Mesendoderm (in vitro differentiated cells): ENCODE measurements around the gene UBE2H. TPM values are rescaled to one million over a fixed set of nuclear protein-coding genes. Genes with fewer than 3 reads are reported as not detected.

Experiments used
- DNase-seq: peaks from one replicate; pipeline ENCODE4 v3.0.0; 2013
- H2AK5ac ChIP-seq: 2 replicates; pipeline ENCODE4 v1.6.1; 2013; ENCODE audit warnings: low read length, inconsistent platforms
- H2BK120ac ChIP-seq: 2 replicates; pipeline ENCODE4 v1.6.1; 2013; ENCODE audit warnings: low read depth, mild to moderate bottlenecking, low read length, moderate library complexity, mixed read lengths
- H2BK15ac ChIP-seq: replicated peaks from 2 replicates; pipeline ENCODE4 v1.6.1; 2013; ENCODE audit warnings: low read depth, mild to moderate bottlenecking, moderate library complexity
- H2BK5ac ChIP-seq: 2 replicates; pipeline ENCODE4 v1.6.1; 2013; ENCODE audit warnings: low read length, inconsistent platforms
- H3K18ac ChIP-seq: 2 replicates; pipeline ENCODE4 v1.6.1; 2013; ENCODE audit warnings: mild to moderate bottlenecking, low read length, mixed read lengths
- H3K23ac ChIP-seq: one replicate; pipeline ENCODE4 v1.6.1; 2013; ENCODE audit warnings: low read length
- H3K27ac ChIP-seq: 2 replicates; pipeline ENCODE4 v1.5.1; 2013; ENCODE audit warnings: low read depth, mild to moderate bottlenecking, inconsistent platforms, low read length, moderate library complexity
- H3K27me3 ChIP-seq: 2 replicates; pipeline ENCODE4 v1.6.1; 2013; ENCODE audit warnings: low read length, control low read depth, mild to moderate bottlenecking, inconsistent platforms; ENCODE audit not compliant: insufficient read depth, poor library complexity
- H3K36me3 ChIP-seq: 2 replicates; pipeline ENCODE4 v1.6.1; 2013; ENCODE audit warnings: low read length, inconsistent platforms; ENCODE audit not compliant: control insufficient read depth, insufficient read depth
- H3K4ac ChIP-seq: one replicate; pipeline ENCODE4 v1.6.1; 2013; ENCODE audit warnings: low read depth, mild to moderate bottlenecking, low read length, moderate library complexity
- H3K4me1 ChIP-seq: 2 replicates; pipeline ENCODE4 v1.6.1; 2013; ENCODE audit warnings: low read depth, low read length, inconsistent platforms; ENCODE audit not compliant: control insufficient read depth
- H3K4me2 ChIP-seq: 2 replicates; pipeline ENCODE4 v1.6.1; 2013; ENCODE audit warnings: low read length
- H3K4me3 ChIP-seq: 2 replicates; pipeline ENCODE4 v1.5.1; 2013; ENCODE audit warnings: mild to moderate bottlenecking, low read length
- H3K56ac ChIP-seq: one replicate; pipeline ENCODE4 v1.6.1; 2013; ENCODE audit warnings: low read length
- H3K79me1 ChIP-seq: 2 replicates; pipeline ENCODE4 v1.6.1; 2013; ENCODE audit warnings: low read length, inconsistent platforms
- H3K79me2 ChIP-seq: 2 replicates; pipeline ENCODE4 v1.6.1; 2013; ENCODE audit warnings: mild to moderate bottlenecking, low read length; ENCODE audit not compliant: control insufficient read depth, insufficient read depth
- H3K9ac ChIP-seq: 2 replicates; pipeline ENCODE4 v1.6.1; 2013; ENCODE audit warnings: low read length, inconsistent platforms
- H4K5ac ChIP-seq: one replicate; pipeline ENCODE4 v1.6.1; 2013; ENCODE audit warnings: low read length
- H4K8ac ChIP-seq: one replicate; pipeline ENCODE4 v1.6.1; 2013; ENCODE audit warnings: low read depth, mild to moderate bottlenecking, control low read depth, low read length, moderate library complexity
- whole genome bisulfite sequencing: extraction: QIAGEN DNeasy Blood & Tissue Kit; methylation state at CpG from one replicate; pipeline ENCODE4 v1.1.7; 2013; ENCODE audit warnings: low lambda C conversion rate, missing lambda C conversion rate; ENCODE audit not compliant: insufficient coverage; ENCODE audit errors: extremely low coverage; 5-methylcytosine and 5-hydroxymethylcytosine counted together
- small RNA-seq: library from polyadenylated mRNA; stranded (forward); fragments of <200 nt; extraction: miRNeasy Mini kit (QIAGEN cat#:217004); gene quantifications from one replicate; pipeline ENCODE3, GENCODE V24; 2013; ENCODE audit not compliant: insufficient read depth

UBE2H gene

GRCh38 chr7:129782818-129783583 lies 169.8 kb downstream of the UBE2H start:
- Histone ChIP-seq H3K79me2 (no peaks in the 10 kb centered on the region), H3K4me3 (no peak overlapping the region), H3K27ac (no peak overlapping the region), H2BK15ac (no peak overlapping the region), H3K79me1 (no peaks in the 10 kb centered on the region), H2BK120ac (no peak overlapping the region), H3K9ac (no peak overlapping the region), H2BK5ac (no peak overlapping the region), H3K23ac (peak overlapping the region; percentile 80), H3K18ac (no peak overlapping the region), H4K8ac (no peak overlapping the region), H3K4ac (no peak overlapping the region), H3K56ac (peak overlapping the region; percentile 25), H3K4me1 (no peaks in the 10 kb centered on the region), H3K36me3 (no peaks in the 10 kb centered on the region), H2AK5ac (no peak overlapping the region), H3K4me2 (no peak overlapping the region), H3K27me3 (peaks cover 71% of the 10 kb centered on the region), H4K5ac (no peak overlapping the region)
- DNase-seq = no peak
- no CpG with 5 or more reads among the region's 42 CpGs for WGBS

- H4K8ac ChIP-seq = no peak overlapping the region
- no peak overlapping the region for H3K9ac ChIP-seq
- H2BK5ac ChIP-seq = no peak overlapping the region
- no peak for DNase-seq
- no peak overlapping the region for H3K56ac ChIP-seq
- H3K4ac ChIP-seq = no peak overlapping the region
- WGBS = no CpG with 5 or more reads among the region's 73 CpGs
- H3K79me1 ChIP-seq = no peaks in the 10 kb centered on the region
- no peak overlapping the region for H2BK15ac ChIP-seq
- H3K18ac ChIP-seq = no peak overlapping the region
- no peaks in the 10 kb centered on the region for H3K79me2 ChIP-seq
- H4K5ac ChIP-seq = no peak overlapping the region
- no peak overlapping the region for H3K27ac ChIP-seq
- H3K4me1 ChIP-seq = no peaks in the 10 kb centered on the region
- H3K4me2 ChIP-seq = no peak overlapping the region
- no peak overlapping the region for H2BK120ac ChIP-seq
- H3K27me3 ChIP-seq = peaks cover 73% of the 10 kb centered on the region
- peak overlapping the region; percentile 80 for H3K23ac ChIP-seq
- no peak overlapping the region for H3K4me3 ChIP-seq
- no peaks in the 10 kb centered on the region for H3K36me3 ChIP-seq
- no peak overlapping the region for H2AK5ac ChIP-seq
These were observed 170.6 kb downstream of the UBE2H start for GRCh38 chr7:129781928-129782817.

GRCh38 chr7:129780974-129781927 lies 171.5 kb downstream of the UBE2H start:
- Histone ChIP-seq H3K36me3 (no peaks in the 10 kb centered on the region), H4K8ac (no peak overlapping the region), H3K79me1 (no peaks in the 10 kb centered on the region), H3K18ac (no peak overlapping the region), H3K4me2 (peak overlapping the region; percentile 34), H3K4me1 (peaks cover 2% of the 10 kb centered on the region), H2BK120ac (no peak overlapping the region), H3K27ac (no peak overlapping the region), H2AK5ac (no peak overlapping the region), H3K4me3 (no peak overlapping the region), H4K5ac (no peak overlapping the region), H2BK5ac (no peak overlapping the region), H2BK15ac (no peak overlapping the region), H3K23ac (no peak overlapping the region), H3K4ac (no peak overlapping the region), H3K79me2 (no peaks in the 10 kb centered on the region), H3K9ac (no peak overlapping the region), H3K56ac (no peak overlapping the region), H3K27me3 (peaks cover 72% of the 10 kb centered on the region)
- WGBS = no CpG with 5 or more reads among the region's 55 CpGs
- peak; percentile 64 for DNase-seq

Small RNAs within 50 kb of the gene (small RNA-seq; reads per million reads assigned to genes)
- gene RF00019 = not detected
